AG10803 (cell line): Measurements from ENCODE around the gene ZBTB20.

Source experiments
- DNase-seq: peaks from one replicate; pipeline ENCODE4 v3.0.0; 2010; ENCODE audit warnings: low read depth
- H3K4me3 ChIP-seq: 2 replicates; pipeline ENCODE4 v1.5.1; 2011; ENCODE audit warnings: mild to moderate bottlenecking, low read length, control low read depth
- CTCF ChIP-seq: conservative IDR thresholded peaks from 2 replicates; pipeline ENCODE4 v1.5.1; 2011; ENCODE audit warnings: mild to moderate bottlenecking, low read length, control low read depth, inconsistent platforms

ZBTB20 gene

GRCh38 chr3:114899186-114899931, 247.7 kb downstream of the ZBTB20 start:
- no peak for TF ChIP-seq CTCF
- no peak for DNase-seq
- H3K4me3 ChIP-seq = no peak overlapping the region

DNA sequence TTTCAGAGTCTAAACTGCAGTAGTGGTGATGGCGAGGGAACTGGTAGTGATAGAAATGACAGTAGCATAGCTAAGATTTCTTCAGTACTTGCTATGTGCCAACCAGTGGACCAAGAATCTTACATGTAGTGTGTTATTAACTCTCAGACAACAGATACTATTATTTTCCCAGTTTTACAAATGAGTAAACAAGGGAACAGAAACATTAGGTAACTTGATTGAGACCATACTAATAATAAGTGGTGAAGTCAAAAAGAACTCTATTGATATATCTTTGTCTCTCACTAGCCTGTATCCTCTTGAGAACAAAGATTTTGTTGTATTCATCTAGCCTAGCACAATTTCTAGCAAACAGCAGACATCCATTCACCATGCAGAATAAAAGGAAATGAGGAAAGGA, 250.1 kb downstream of the ZBTB20 start:
- no peak for DNase-seq
- no peak for TF ChIP-seq CTCF
- H3K4me3 ChIP-seq = no peak overlapping the region

GRCh38 chr3:114893361-114893760, 253.7 kb downstream of the ZBTB20 start:
- no peak for DNase-seq
- TF ChIP-seq CTCF = no peak
- no peak overlapping the region for H3K4me3 ChIP-seq

DNA sequence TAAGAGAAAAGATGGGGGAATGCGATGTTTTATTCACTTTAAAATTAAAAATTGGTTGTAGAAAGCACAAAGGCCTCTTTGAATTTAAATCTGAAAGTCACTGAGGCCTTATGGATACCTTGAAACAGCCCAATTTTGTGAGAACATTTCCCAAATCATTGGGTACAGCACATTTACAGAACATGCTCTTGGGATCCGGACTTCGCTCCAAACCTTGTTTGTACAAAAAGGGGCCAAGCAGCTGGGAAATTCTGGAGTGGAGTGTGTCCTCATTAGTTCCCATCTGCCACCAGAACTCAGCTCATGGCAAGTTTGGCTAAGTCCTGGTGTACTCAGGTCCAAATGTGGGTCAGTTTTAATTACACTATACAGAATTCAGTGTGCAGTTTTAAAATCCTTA, 254.2 kb downstream of the ZBTB20 start:
- no peak overlapping the region for H3K4me3 ChIP-seq
- TF ChIP-seq CTCF = no peak
- DNase-seq = no peak

- H3K4me3 ChIP-seq = no peak overlapping the region
- DNase-seq = no peak
- no peak for TF ChIP-seq CTCF
Measured at GRCh38 chr3:114892131-114892879, 254.8 kb downstream of the ZBTB20 start.

GRCh38 chr3:114887806-114888205, 259.3 kb downstream of the ZBTB20 start:
- DNase-seq = peak; percentile 89
- no peak overlapping the region for H3K4me3 ChIP-seq
- TF ChIP-seq CTCF = no peak

- H3K4me3 ChIP-seq = no peak overlapping the region
- no peak for DNase-seq
- no peak for TF ChIP-seq CTCF
Measured at GRCh38 chr3:114886905-114887304, 260.2 kb downstream of the ZBTB20 start.
